ENCODE data around the gene TRAPPC13.

The TRAPPC13 gene

GRCh38 chr5:65693121-65693520 lies 68.3 kb downstream of the TRAPPC13 start:
- H3K36me3 ChIP-seq (ENCODE audit: control insufficient read depth, low read depth, low read length), result no peaks in the 10 kb centered on the region
- H3K9me3 ChIP-seq (ENCODE audit: control insufficient read depth, low read depth, low read length), result no peaks in the 10 kb centered on the region
- no peak overlapping the region for H3K4me3 ChIP-seq (ENCODE audit: low read length)
- no peaks in the 10 kb centered on the region for H3K4me1 ChIP-seq (ENCODE audit: control insufficient read depth, low read depth, low read length)
- H3K27ac ChIP-seq (ENCODE audit: low read length), result no peak overlapping the region
- no peaks in the 10 kb centered on the region for H3K27me3 ChIP-seq (ENCODE audit: control insufficient read depth, insufficient read depth, low read length)
- no peak overlapping the region for H3K9ac ChIP-seq (ENCODE audit: low read length)

DNA sequence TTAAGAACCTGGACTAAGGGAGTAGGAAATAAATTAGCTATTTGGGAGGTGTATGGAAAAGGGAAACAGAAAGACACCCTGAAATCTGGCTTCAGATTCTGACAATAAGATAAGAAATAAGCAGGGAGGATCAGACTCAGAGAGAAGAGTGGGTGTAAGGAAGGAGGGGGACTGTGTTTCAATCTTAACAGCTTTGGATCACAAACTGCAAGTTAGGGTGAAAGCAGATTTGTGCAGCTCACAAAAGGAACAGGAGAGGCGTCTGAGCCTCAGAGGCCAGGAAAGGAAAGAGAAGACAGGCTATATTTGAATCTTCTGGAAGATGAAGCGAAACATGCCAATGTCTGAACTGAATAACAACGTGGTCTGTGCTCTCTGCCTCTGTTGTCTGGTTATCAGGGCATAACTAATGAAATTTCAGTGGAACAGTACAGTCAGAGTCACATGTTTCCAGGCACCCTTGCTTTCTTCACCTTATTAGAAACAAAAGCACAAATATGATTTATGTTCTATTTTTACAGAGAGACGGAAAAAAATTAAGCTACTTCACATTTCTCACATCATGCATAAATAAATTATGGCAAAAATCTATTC lies 70.4 kb downstream of the TRAPPC13 start:
- Histone ChIP-seq H3K36me3 (ENCODE audit: control insufficient read depth, low read depth, low read length) (no peaks in the 10 kb centered on the region), H3K9ac (ENCODE audit: low read length) (no peak overlapping the region)

GRCh38 chr5:65695896-65696295 lies 71.1 kb downstream of the TRAPPC13 start:
- no peak overlapping the region for H3K4me3 ChIP-seq (ENCODE audit: low read length)
- H3K27ac ChIP-seq (ENCODE audit: low read length), result no peak overlapping the region
- H3K9ac ChIP-seq (ENCODE audit: low read length), result no peak overlapping the region
- H3K9me3 ChIP-seq (ENCODE audit: control insufficient read depth, low read depth, low read length), result no peaks in the 10 kb centered on the region
- H3K4me1 ChIP-seq (ENCODE audit: control insufficient read depth, low read depth, low read length), result no peaks in the 10 kb centered on the region
- no peaks in the 10 kb centered on the region for H3K27me3 ChIP-seq (ENCODE audit: control insufficient read depth, insufficient read depth, low read length)
- no peaks in the 10 kb centered on the region for H3K36me3 ChIP-seq (ENCODE audit: control insufficient read depth, low read depth, low read length)

More for the DNA sequence above, 70.4 kb downstream of the TRAPPC13 start:
- Histone ChIP-seq H3K9me3 (ENCODE audit: control insufficient read depth, low read depth, low read length) (no peaks in the 10 kb centered on the region), H3K27ac (ENCODE audit: low read length) (no peak overlapping the region), H3K4me3 (ENCODE audit: low read length) (no peak overlapping the region), H3K4me1 (ENCODE audit: control insufficient read depth, low read depth, low read length) (no peaks in the 10 kb centered on the region), H3K27me3 (ENCODE audit: control insufficient read depth, insufficient read depth, low read length) (no peaks in the 10 kb centered on the region)

DNA sequence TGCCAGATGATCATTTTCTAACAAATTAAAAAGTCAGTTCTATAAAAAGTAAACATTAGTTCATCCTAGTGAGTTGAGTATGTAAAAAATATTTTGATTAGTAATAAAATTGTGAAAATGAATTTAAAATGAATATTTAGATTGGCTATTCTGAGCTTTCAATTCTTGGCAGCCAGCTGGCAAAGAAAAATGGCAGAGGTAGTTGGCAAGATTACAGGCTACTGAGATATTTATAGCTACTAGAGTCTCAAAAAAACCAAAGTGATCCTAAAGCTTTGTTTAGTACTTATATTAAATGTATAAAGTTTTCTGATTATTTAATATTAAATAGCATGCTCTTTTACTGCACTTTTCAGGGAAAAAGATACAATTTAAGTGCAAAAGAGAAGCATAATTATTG lies 72.1 kb downstream of the TRAPPC13 start:
- H3K27ac ChIP-seq (ENCODE audit: low read length), result no peak overlapping the region
- no peaks in the 10 kb centered on the region for H3K9me3 ChIP-seq (ENCODE audit: control insufficient read depth, low read depth, low read length)
- no peak overlapping the region for H3K9ac ChIP-seq (ENCODE audit: low read length)
- H3K4me1 ChIP-seq (ENCODE audit: control insufficient read depth, low read depth, low read length), result no peaks in the 10 kb centered on the region
- H3K27me3 ChIP-seq (ENCODE audit: control insufficient read depth, insufficient read depth, low read length), result no peaks in the 10 kb centered on the region
- H3K36me3 ChIP-seq (ENCODE audit: control insufficient read depth, low read depth, low read length), result no peaks in the 10 kb centered on the region
- no peak overlapping the region for H3K4me3 ChIP-seq (ENCODE audit: low read length)

GRCh38 chr5:65699338-65699737 lies 74.5 kb downstream of the TRAPPC13 start:
- Histone ChIP-seq H3K27ac (ENCODE audit: low read length) (no peak overlapping the region), H3K27me3 (ENCODE audit: control insufficient read depth, insufficient read depth, low read length) (no peaks in the 10 kb centered on the region), H3K36me3 (ENCODE audit: control insufficient read depth, low read depth, low read length) (peaks cover 8% of the 10 kb centered on the region), H3K4me3 (ENCODE audit: low read length) (no peak overlapping the region), H3K9ac (ENCODE audit: low read length) (no peak overlapping the region), H3K9me3 (ENCODE audit: control insufficient read depth, low read depth, low read length) (no peaks in the 10 kb centered on the region), H3K4me1 (ENCODE audit: control insufficient read depth, low read depth, low read length) (no peaks in the 10 kb centered on the region)

GRCh38 chr5:65702036-65702435 lies 77.2 kb downstream of the TRAPPC13 start:
- Histone ChIP-seq H3K9ac (ENCODE audit: low read length) (no peak overlapping the region), H3K36me3 (ENCODE audit: control insufficient read depth, low read depth, low read length) (peaks cover 8% of the 10 kb centered on the region), H3K27me3 (ENCODE audit: control insufficient read depth, insufficient read depth, low read length) (no peaks in the 10 kb centered on the region), H3K4me3 (ENCODE audit: low read length) (no peak overlapping the region), H3K27ac (ENCODE audit: low read length) (no peak overlapping the region), H3K9me3 (ENCODE audit: control insufficient read depth, low read depth, low read length) (no peaks in the 10 kb centered on the region), H3K4me1 (ENCODE audit: control insufficient read depth, low read depth, low read length) (no peaks in the 10 kb centered on the region)

- H3K4me1 ChIP-seq (ENCODE audit: control insufficient read depth, low read depth, low read length), result no peaks in the 10 kb centered on the region
- H3K27me3 ChIP-seq (ENCODE audit: control insufficient read depth, insufficient read depth, low read length), result no peaks in the 10 kb centered on the region
- no peak overlapping the region for H3K27ac ChIP-seq (ENCODE audit: low read length)
- peaks cover 15% of the 10 kb centered on the region for H3K36me3 ChIP-seq (ENCODE audit: control insufficient read depth, low read depth, low read length)
- no peaks in the 10 kb centered on the region for H3K9me3 ChIP-seq (ENCODE audit: control insufficient read depth, low read depth, low read length)
- no peak overlapping the region for H3K9ac ChIP-seq (ENCODE audit: low read length)
- H3K4me3 ChIP-seq (ENCODE audit: low read length), result no peak overlapping the region
Observed at GRCh38 chr5:65704621-65705239, 79.9 kb downstream of the TRAPPC13 start.

DNA sequence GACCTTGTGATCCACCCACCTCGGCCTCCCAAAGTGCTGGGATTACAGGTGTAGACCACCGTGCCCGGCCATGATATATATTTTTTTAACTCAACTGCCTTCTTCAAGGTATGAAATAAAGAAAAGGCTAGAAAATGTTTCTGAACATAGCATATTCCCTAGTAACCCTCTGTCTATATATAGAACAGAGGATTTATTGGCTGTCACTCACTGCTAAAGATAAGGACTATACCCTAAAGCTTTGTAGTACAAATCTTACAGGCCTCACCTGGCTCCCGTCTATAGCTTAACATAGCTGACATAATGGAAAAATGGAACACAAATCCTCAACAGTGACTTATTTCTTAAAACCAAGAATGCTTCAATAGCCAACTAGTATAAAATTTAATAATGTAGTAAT lies 82.8 kb downstream of the TRAPPC13 start:
- H3K4me1 ChIP-seq (ENCODE audit: control insufficient read depth, low read depth, low read length), result no peaks in the 10 kb centered on the region
- no peak overlapping the region for H3K27ac ChIP-seq (ENCODE audit: low read length)
- no peak overlapping the region for H3K4me3 ChIP-seq (ENCODE audit: low read length)
- H3K9me3 ChIP-seq (ENCODE audit: control insufficient read depth, low read depth, low read length), result no peaks in the 10 kb centered on the region
- peaks cover 21% of the 10 kb centered on the region for H3K36me3 ChIP-seq (ENCODE audit: control insufficient read depth, low read depth, low read length)
- no peak overlapping the region for H3K9ac ChIP-seq (ENCODE audit: low read length)
- no peaks in the 10 kb centered on the region for H3K27me3 ChIP-seq (ENCODE audit: control insufficient read depth, insufficient read depth, low read length)

DNA sequence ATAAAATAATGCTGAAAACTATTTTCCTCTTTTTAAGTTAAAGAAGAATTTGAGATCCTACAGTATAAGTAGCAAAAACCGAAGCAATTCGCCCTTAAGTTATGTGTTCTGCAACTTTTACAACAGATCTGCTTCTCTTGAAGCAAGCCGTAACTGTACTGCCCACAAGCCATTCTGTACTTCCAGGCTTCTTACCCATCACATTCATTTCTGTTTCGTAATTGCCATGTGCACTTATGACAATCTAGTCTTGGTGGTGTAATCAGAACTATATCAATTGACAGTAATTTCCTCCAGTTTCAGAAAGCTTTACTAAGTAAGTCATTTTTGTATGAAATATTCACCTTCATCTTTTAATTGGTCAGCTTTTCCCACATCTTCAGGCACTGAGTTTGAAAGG lies 83.3 kb downstream of the TRAPPC13 start:
- Histone ChIP-seq H3K4me3 (ENCODE audit: low read length) (no peak overlapping the region), H3K9me3 (ENCODE audit: control insufficient read depth, low read depth, low read length) (no peaks in the 10 kb centered on the region), H3K27me3 (ENCODE audit: control insufficient read depth, insufficient read depth, low read length) (no peaks in the 10 kb centered on the region), H3K9ac (ENCODE audit: low read length) (no peak overlapping the region), H3K4me1 (ENCODE audit: control insufficient read depth, low read depth, low read length) (no peaks in the 10 kb centered on the region), H3K36me3 (ENCODE audit: control insufficient read depth, low read depth, low read length) (peaks cover 19% of the 10 kb centered on the region), H3K27ac (ENCODE audit: low read length) (no peak overlapping the region)

Data from iPS-18a (cell line).